ENCODE results near the gene ZBTB25. TPM values are rescaled to one million over a fixed set of nuclear protein-coding genes. Genes with fewer than 3 reads are reported as not detected.

ZBTB25 gene
- total RNA-seq, 2 experiments from 2014 or later, result 26.2 to 28.2 TPM

DNA sequence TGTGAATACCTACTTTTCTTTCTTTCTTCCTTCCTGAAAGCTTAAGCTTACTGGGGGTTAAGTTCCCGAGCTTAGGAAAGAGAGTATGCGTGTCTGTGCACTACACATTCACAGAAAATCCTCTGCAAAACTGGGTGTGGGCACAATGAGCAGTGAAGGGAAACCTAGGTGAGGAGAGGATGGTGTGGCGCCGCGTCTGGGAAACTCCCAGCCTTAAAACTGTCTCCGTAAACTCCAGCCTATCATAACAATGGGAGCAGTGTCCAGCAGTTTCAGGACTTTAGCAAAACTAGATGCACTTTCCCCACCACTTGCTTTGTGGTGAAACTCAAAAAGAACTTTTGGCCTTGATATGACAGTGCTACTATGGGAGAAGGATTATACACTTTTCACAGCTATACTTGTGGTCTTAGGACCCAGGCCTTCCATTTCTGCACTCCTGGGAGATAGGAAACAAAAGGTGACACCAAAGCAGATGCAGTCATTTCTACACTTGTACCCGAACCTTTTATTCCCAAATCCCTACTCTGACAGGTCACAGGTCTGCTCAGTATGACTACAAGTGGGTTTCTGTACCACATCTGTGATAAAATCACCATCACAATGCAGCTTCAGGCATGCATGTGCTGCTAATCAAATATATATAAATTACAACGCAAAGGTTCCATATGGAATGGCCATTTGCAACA is 27.9 kb downstream of the ZBTB25 start:
- POLR2A ChIA-PET, result interaction anchor here (0.6 to 1.0 kb wide), 2 partner anchors 28 to 112 kb away, joined by 3 read pairs; no protein-coding TSS in a partner anchor
- Mint-ChIP-seq H3K4me1 (ENCODE audit: low read depth) (no peaks in the 10 kb centered on the region), H3K36me3 (ENCODE audit: low read depth) (no peaks in the 10 kb centered on the region), H3K4me3 (no peak overlapping the region), H3K27ac (no peak overlapping the region), H3K27me3 (ENCODE audit: low read depth) (no peaks in the 10 kb centered on the region), H3K9me3 (ENCODE audit: insufficient read depth) (no peaks in the 10 kb centered on the region)
- CTCF ChIA-PET, result interaction anchor here (1.9 to 6.6 kb wide), 3 partner anchors 27 to 131 kb away, joined by 4 to 48 read pairs (median 26); no protein-coding TSS in a partner anchor
- ATAC-seq (no peak), DNase-seq (no peak)

GRCh38 chr14:64474698-64475097 is 28.9 kb downstream of the ZBTB25 start:
- ChIA-PET CTCF (interaction anchor here (1.0 to 6.6 kb wide), 4 partner anchors 28 to 130 kb away, joined by 3 to 48 read pairs (median 15); no protein-coding TSS in a partner anchor), POLR2A (no interaction called here)
- ATAC-seq (no peak), DNase-seq (no peak)
- no peak overlapping the region for H3K4me3 Mint-ChIP-seq
- H3K27me3 Mint-ChIP-seq (ENCODE audit: low read depth), result no peaks in the 10 kb centered on the region
- no peaks in the 10 kb centered on the region for H3K9me3 Mint-ChIP-seq (ENCODE audit: insufficient read depth)
- no peak overlapping the region for H3K27ac Mint-ChIP-seq
- no peaks in the 10 kb centered on the region for H3K4me1 Mint-ChIP-seq (ENCODE audit: low read depth)
- no peaks in the 10 kb centered on the region for H3K36me3 Mint-ChIP-seq (ENCODE audit: low read depth)

DNA sequence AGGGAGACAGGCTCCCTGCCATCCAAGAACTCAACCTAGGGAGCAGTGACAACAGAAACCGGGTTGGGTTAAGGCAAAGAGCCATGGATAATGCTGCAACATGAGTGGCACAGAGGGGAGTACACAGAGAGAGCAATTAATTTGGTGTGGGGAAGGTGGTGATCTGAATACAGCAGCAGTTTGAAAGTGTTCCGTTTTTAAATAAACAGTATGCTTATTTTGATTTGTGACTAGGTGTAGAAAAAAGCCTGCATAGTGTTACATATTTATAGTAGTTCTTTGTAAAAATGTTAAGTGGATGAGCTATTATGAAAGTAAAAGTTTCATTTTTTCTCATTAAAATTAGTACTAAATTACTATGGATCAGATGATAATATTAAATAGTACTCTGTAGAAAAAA is 29.6 kb downstream of the ZBTB25 start:
- H3K27me3 Mint-ChIP-seq (ENCODE audit: low read depth), result no peaks in the 10 kb centered on the region
- H3K36me3 Mint-ChIP-seq (ENCODE audit: low read depth), result no peaks in the 10 kb centered on the region
- H3K4me3 Mint-ChIP-seq, result no peak overlapping the region
- ATAC-seq (no peak), DNase-seq (no peak)
- ChIA-PET POLR2A (interaction anchor here (0.6 kb wide), 1 partner anchor 826 kb away, joined by 4 read pairs; no protein-coding TSS in a partner anchor), CTCF (interaction anchor here (1.0 to 6.6 kb wide), 5 partner anchors 29 to 130 kb away, joined by 3 to 48 read pairs (median 4); no protein-coding TSS in a partner anchor)
- no peaks in the 10 kb centered on the region for H3K4me1 Mint-ChIP-seq (ENCODE audit: low read depth)
- H3K27ac Mint-ChIP-seq, result no peak overlapping the region
- H3K9me3 Mint-ChIP-seq (ENCODE audit: insufficient read depth), result no peaks in the 10 kb centered on the region

- Mint-ChIP-seq H3K27ac (no peak overlapping the region), H3K4me1 (ENCODE audit: low read depth) (peaks cover 40% of the 10 kb centered on the region), H3K4me3 (no peak overlapping the region), H3K27me3 (ENCODE audit: low read depth) (peaks cover 4% of the 10 kb centered on the region), H3K36me3 (ENCODE audit: low read depth) (peaks cover 5% of the 10 kb centered on the region), H3K9me3 (ENCODE audit: insufficient read depth) (no peaks in the 10 kb centered on the region)
- ATAC-seq (no peak), DNase-seq (no peak)
- ChIA-PET POLR2A (no interaction called here), CTCF (interaction anchor here (1.0 to 3.7 kb wide), 6 partner anchors 9 to 125 kb away, joined by 3 to 27 read pairs (median 6); no protein-coding TSS in a partner anchor)
Observed at GRCh38 chr14:64468451-64468850, 35.2 kb downstream of the ZBTB25 start.

DNA sequence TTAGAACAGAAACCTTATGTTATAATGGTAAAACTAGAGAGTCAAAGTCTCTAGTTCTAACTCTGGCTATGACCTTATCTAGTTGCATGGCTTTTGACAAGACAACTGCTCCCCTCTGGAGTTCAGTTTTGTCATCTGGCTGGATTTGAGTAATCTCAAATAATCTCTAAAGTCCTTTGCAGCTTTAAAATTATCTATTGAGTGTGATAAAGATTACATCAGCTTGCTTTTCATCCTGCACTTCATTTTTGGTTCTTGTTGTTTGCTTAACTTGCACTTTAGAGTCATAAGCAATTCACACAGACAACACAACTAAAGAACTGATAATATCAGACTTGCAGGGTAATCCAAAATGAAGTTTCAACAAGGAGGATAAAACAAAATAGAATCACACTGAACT is 36.1 kb downstream of the ZBTB25 start:
- DNase-seq (no peak), ATAC-seq (no peak)
- H3K4me1 Mint-ChIP-seq (ENCODE audit: low read depth), result peaks cover 40% of the 10 kb centered on the region
- H3K27me3 Mint-ChIP-seq (ENCODE audit: low read depth), result peaks cover 4% of the 10 kb centered on the region
- H3K36me3 Mint-ChIP-seq (ENCODE audit: low read depth), result peaks cover 7% of the 10 kb centered on the region
- H3K9me3 Mint-ChIP-seq (ENCODE audit: insufficient read depth), result no peaks in the 10 kb centered on the region
- ChIA-PET CTCF (interaction anchor here (1.2 to 3.7 kb wide), 7 partner anchors 10 to 124 kb away, joined by 3 to 27 read pairs (median 8); no protein-coding TSS in a partner anchor), POLR2A (no interaction called here)
- H3K4me3 Mint-ChIP-seq, result no peak overlapping the region
- H3K27ac Mint-ChIP-seq, result no peak overlapping the region

GRCh38 chr14:64467101-64467500 is 36.5 kb downstream of the ZBTB25 start:
- POLR2A ChIA-PET, result interaction anchor here (0.6 to 1.9 kb wide), 2 partner anchors 34 to 39 kb away, joined by 3 to 6 read pairs; no protein-coding TSS in a partner anchor

DNA sequence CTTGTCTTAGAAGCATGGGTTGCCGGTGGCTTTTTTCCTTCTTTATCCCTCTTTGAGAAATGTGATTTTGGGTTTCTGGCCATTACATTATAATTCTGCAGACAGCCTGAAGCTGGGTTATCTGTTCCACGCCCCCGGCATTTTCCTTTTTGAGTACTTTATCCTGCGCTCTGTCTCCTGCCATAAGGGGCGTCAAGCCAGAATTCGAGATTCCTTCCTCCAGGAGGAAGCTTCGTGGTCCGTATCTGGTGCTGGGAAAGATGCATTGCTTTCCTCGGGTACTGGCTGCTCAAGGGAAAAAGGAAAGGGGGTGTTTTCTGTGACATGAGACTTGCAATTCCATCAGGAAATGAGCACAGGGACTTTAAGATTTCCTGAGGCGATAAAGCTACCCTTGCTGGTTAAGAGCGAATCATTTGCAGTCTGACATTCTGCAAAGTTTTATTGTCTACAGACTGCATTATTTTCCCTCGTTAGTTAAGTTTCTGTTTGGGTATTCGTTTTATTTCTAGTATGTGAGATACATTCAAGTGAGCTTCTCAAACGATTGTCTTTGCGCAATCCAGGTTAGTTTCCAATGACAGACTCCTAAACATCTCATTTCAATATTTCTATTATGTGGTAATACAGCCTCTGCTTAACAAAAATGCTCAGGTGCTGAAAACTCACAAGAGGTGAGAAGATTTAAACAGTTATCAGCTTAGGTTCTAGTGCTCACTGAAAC is 37.6 kb downstream of the ZBTB25 start:
- ChIA-PET POLR2A (interaction anchor here (0.8 to 1.9 kb wide), 5 partner anchors 18 to 78 kb away, joined by 3 to 7 read pairs (median 6); partner anchors contain the start of genes MTHFD1 and ZBTB1), CTCF (interaction anchor here (0.9 to 3.7 kb wide), 15 partner anchors 9 to 170 kb away, joined by 3 to 27 read pairs (median 3); partner anchors contain the start of gene ZBTB25)
- peak overlapping the region; percentile 79 for H3K4me3 Mint-ChIP-seq
- H3K4me1 Mint-ChIP-seq (ENCODE audit: low read depth), result peaks cover 40% of the 10 kb centered on the region
- peak overlapping the region; percentile 35 for H3K27ac Mint-ChIP-seq
- H3K36me3 Mint-ChIP-seq (ENCODE audit: low read depth), result peaks cover 12% of the 10 kb centered on the region
- H3K9me3 Mint-ChIP-seq (ENCODE audit: insufficient read depth), result no peaks in the 10 kb centered on the region
- H3K27me3 Mint-ChIP-seq (ENCODE audit: low read depth), result peaks cover 4% of the 10 kb centered on the region
- DNase-seq (no peak), ATAC-seq (peak; percentile 2)

More at GRCh38 chr14:64467101-64467500, 36.5 kb downstream of the ZBTB25 start:
- DNase-seq, result no peak
- H3K9me3 Mint-ChIP-seq (ENCODE audit: insufficient read depth), result no peaks in the 10 kb centered on the region
- H3K4me3 Mint-ChIP-seq, result no peak overlapping the region
- peaks cover 4% of the 10 kb centered on the region for H3K27me3 Mint-ChIP-seq (ENCODE audit: low read depth)
- CTCF ChIA-PET, result interaction anchor here (1.3 to 3.7 kb wide), 8 partner anchors 11 to 124 kb away, joined by 3 to 27 read pairs (median 10); no protein-coding TSS in a partner anchor
- no peak overlapping the region for H3K27ac Mint-ChIP-seq
- H3K36me3 Mint-ChIP-seq (ENCODE audit: low read depth), result peaks cover 9% of the 10 kb centered on the region
- H3K4me1 Mint-ChIP-seq (ENCODE audit: low read depth), result peaks cover 40% of the 10 kb centered on the region
- no peak for ATAC-seq

GRCh38 chr14:64465191-64465822 is 38.3 kb downstream of the ZBTB25 start, which contains the start of gene AKAP5:
Gene AKAP5 (plus strand): TSS chr14:64465499. CDS start chr14:64468395, 2,896 bp downstream.
- Mint-ChIP-seq H3K4me1 (ENCODE audit: low read depth) (peaks cover 40% of the 10 kb centered on the region), H3K36me3 (ENCODE audit: low read depth) (peaks cover 13% of the 10 kb centered on the region), H3K4me3 (peak within 1 kb of the TSS; percentile 80), H3K27ac (peak within 1 kb of the TSS; percentile 71), H3K27me3 (ENCODE audit: low read depth) (peaks cover 4% of the 10 kb centered on the region), H3K9me3 (ENCODE audit: insufficient read depth) (no peaks in the 10 kb centered on the region)
- ATAC-seq (peak; percentile 92), DNase-seq (peak; percentile 71)
- POLR2A ChIA-PET, result interaction anchor here (0.8 to 1.9 kb wide), 5 partner anchors 17 to 78 kb away, joined by 3 to 7 read pairs (median 6); partner anchors contain the start of genes MTHFD1 and ZBTB1
- CTCF ChIA-PET, result interaction anchor here (1.0 to 3.7 kb wide), 10 partner anchors 12 to 122 kb away, joined by 3 to 27 read pairs (median 7); partner anchors contain the start of gene ZBTB25

DNA sequence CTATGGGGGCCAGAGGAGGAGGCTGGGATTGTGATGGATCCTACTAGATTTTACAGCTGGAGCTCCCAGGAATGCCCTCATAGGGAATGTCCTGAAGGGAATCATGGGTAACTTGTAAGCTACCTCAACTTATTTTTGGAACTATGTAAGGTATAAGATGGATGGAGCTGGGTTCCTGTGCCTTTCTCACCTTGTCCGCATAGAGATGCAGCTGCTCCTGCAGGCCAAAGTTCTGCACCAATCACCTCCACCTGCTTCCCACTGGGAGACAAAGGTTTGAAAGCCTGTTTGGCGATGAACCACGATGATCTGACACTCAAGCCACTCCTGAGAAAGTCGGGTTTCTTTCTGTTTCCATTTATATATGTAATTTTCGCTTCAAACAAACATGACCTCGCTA is 39.0 kb downstream of the ZBTB25 start:
- ATAC-seq, result no peak

DNA sequence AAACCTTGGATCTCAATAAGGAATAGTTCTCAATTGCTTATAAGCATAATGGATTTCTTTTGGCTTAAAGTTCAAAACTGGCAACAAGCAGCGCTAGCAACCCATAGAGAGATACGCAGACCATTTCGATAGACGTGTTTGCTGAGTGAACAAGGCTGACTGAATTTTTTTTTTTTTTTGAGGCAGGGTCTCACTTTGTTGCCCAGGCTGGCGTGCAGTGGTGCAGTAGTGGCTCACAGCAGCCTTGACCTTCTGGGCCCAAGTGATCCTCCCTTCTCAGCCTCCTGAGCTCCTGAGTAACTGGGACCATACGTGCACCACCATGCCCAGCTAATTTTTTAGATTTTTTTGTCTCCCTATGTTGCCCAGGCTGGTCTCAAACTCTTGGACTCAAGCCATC is 39.8 kb downstream of the ZBTB25 start:
- no peak overlapping the region for H3K27ac Mint-ChIP-seq
- no peaks in the 10 kb centered on the region for H3K9me3 Mint-ChIP-seq (ENCODE audit: insufficient read depth)
- ChIA-PET POLR2A (interaction anchor here (1.4 kb wide), 1 partner anchor 18 kb away, joined by 4 read pairs; no protein-coding TSS in a partner anchor), CTCF (interaction anchor here (0.6 to 4.4 kb wide), 9 partner anchors 14 to 120 kb away, joined by 3 to 24 read pairs (median 5); no protein-coding TSS in a partner anchor)
- no peak for ATAC-seq
- H3K4me1 Mint-ChIP-seq (ENCODE audit: low read depth), result peaks cover 51% of the 10 kb centered on the region
- H3K36me3 Mint-ChIP-seq (ENCODE audit: low read depth), result peaks cover 28% of the 10 kb centered on the region
- H3K27me3 Mint-ChIP-seq (ENCODE audit: low read depth), result peaks cover 4% of the 10 kb centered on the region
- peak overlapping the region; percentile 80 for H3K4me3 Mint-ChIP-seq
- no peak for DNase-seq

More for the DNA sequence above, 39.0 kb downstream of the ZBTB25 start:
- DNase-seq, result no peak
- Mint-ChIP-seq H3K36me3 (ENCODE audit: low read depth) (peaks cover 20% of the 10 kb centered on the region), H3K4me3 (peak overlapping the region; percentile 80), H3K27ac (peak overlapping the region; percentile 71), H3K27me3 (ENCODE audit: low read depth) (peaks cover 4% of the 10 kb centered on the region), H3K9me3 (ENCODE audit: insufficient read depth) (no peaks in the 10 kb centered on the region), H3K4me1 (ENCODE audit: low read depth) (peaks cover 43% of the 10 kb centered on the region)
- ChIA-PET POLR2A (interaction anchor here (0.6 to 1.4 kb wide), 2 partner anchors 19 to 21 kb away, joined by 4 read pairs; no protein-coding TSS in a partner anchor), CTCF (interaction anchor here (1.4 to 4.4 kb wide), 6 partner anchors 15 to 121 kb away, joined by 4 to 24 read pairs (median 6); no protein-coding TSS in a partner anchor)

DNA sequence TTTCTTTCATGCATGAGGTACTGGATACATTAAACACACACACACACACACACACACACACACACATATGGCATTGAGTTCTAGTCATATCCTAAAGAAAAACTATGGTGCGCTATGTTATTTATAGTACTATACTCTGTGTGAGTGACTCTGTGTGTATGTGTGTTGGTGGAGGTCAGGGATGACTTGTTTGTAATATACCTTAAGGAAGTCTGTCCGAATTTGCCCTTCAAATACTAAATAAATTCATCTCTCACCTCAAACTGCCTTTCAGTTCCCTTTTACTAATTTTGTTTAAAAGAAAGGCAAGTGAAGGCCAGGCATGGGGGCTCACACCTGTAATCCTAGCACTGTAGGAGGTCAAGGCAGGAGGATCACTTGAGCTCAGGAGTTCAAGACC is 40.4 kb downstream of the ZBTB25 start:
- Mint-ChIP-seq H3K27me3 (ENCODE audit: low read depth) (peaks cover 4% of the 10 kb centered on the region), H3K36me3 (ENCODE audit: low read depth) (peaks cover 34% of the 10 kb centered on the region), H3K9me3 (ENCODE audit: insufficient read depth) (no peaks in the 10 kb centered on the region), H3K27ac (no peak overlapping the region), H3K4me3 (no peak overlapping the region), H3K4me1 (ENCODE audit: low read depth) (peaks cover 46% of the 10 kb centered on the region)
- ATAC-seq, result no peak
- POLR2A ChIA-PET, result no interaction called here
- DNase-seq, result no peak
- CTCF ChIA-PET, result interaction anchor here (0.6 to 4.4 kb wide), 6 partner anchors 14 to 118 kb away, joined by 3 to 24 read pairs (median 6); no protein-coding TSS in a partner anchor
